Ishikawa (cell line): Measurements from ENCODE around the gene SUPT7L.

Source experiments
- CEBPB ChIP-seq: IDR thresholded peaks from 2 replicates; pipeline ENCODE4 v1.6.1; 2012
- EGR1 ChIP-seq: IDR thresholded peaks from 2 replicates; pipeline ENCODE4 v1.6.1; 2012
- EP300 ChIP-seq: IDR thresholded peaks from 2 replicates; pipeline ENCODE4 v1.6.1; 2012; ENCODE audit warnings: borderline replicate concordance
- FOXM1 ChIP-seq: IDR thresholded peaks from 2 replicates; pipeline ENCODE4 v1.6.1; 2012; ENCODE audit warnings: low read depth, borderline replicate concordance
- MAX ChIP-seq: IDR thresholded peaks from 2 replicates; pipeline ENCODE4 v1.6.1; 2012
- NFIC ChIP-seq: IDR thresholded peaks from 2 replicates; pipeline ENCODE4 v1.6.1; 2012
- RAD21 ChIP-seq: IDR thresholded peaks from 2 replicates; pipeline ENCODE4 v1.6.1; 2012; ENCODE audit warnings: low read depth
- REST ChIP-seq: IDR thresholded peaks from 2 replicates; pipeline ENCODE4 v1.6.1; 2012; ENCODE audit warnings: low read depth, mild to moderate bottlenecking
- TAF1 ChIP-seq: IDR thresholded peaks from 2 replicates; pipeline ENCODE4 v1.6.1; 2012; ENCODE audit warnings: low read depth, mild to moderate bottlenecking
- TEAD4 ChIP-seq: IDR thresholded peaks from 2 replicates; pipeline ENCODE4 v1.6.1; 2012

GRCh38 chr2:27651056-27651455, 12.4 kb downstream of the SUPT7L start:
- TF ChIP-seq MAX: no peak
- no peak for TF ChIP-seq TAF1
- TF ChIP-seq TEAD4: no peak
- TF ChIP-seq RAD21: no peak
- TF ChIP-seq EGR1: no peak
- no peak for TF ChIP-seq CEBPB
- TF ChIP-seq EP300: no peak
- TF ChIP-seq NFIC: no peak
- TF ChIP-seq REST: no peak
- TF ChIP-seq FOXM1: no peak
